ENCODE measurements around the gene FHIP1B. TPM values are rescaled to one million over a fixed set of nuclear protein-coding genes. Genes with fewer than 3 reads are reported as not detected.

FHIP1B gene
- total RNA-seq, 1 experiment from 2014 or later: 32.1 TPM

DNA sequence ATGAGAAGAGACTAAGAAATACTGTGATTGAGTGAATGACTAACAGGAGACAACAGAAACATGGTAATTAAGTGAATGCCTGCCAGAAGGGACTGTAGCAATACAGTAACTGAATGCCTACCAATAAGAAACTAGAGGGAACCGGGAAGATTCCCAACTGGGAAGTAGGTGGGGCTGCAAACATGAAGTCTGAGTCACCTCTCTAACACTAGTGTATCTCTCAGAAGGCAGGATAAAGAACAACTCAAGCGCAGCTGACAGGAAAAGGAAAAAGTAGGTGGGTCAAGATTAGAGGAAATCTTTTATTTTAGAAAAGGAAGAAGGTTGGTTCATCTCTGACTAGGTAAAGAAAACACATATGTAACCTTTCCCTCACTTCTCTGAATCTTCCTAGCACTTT, 15.1 kb downstream of the FHIP1B start:
- Histone ChIP-seq H3K4me2 (ENCODE audit: low read length) (no peak overlapping the region), H2AFZ (ENCODE audit: low read depth, low read length, poor library complexity, severe bottlenecking) (no peak overlapping the region), H3K79me2 (ENCODE audit: insufficient read depth, low read length) (no peaks in the 10 kb centered on the region), H3K9me2 (ENCODE audit: insufficient read depth) (no peaks in the 10 kb centered on the region), H4K20me1 (ENCODE audit: insufficient read depth) (no peaks in the 10 kb centered on the region), H3K27ac (ENCODE audit: low read depth, low read length) (no peak overlapping the region), H3K27me3 (ENCODE audit: insufficient read depth, low read length) (no peaks in the 10 kb centered on the region), H3K9ac (ENCODE audit: low read length) (no peak overlapping the region), H3K4me1 (ENCODE audit: control insufficient read depth in 1 of 2, insufficient read depth in 2 of 2, low read length in 2 of 2) (peaks cover 0 to 7% of the 10 kb centered on the region in 2 experiments; a peak in 1 of 4 replicates), H3K36me3 (ENCODE audit: control insufficient read depth in 1 of 2, insufficient read depth in 2 of 2, low read length in 2 of 2) (peaks cover 13 to 26% of the 10 kb centered on the region in 2 experiments; a peak in 3 of 4 replicates), H3K9me3 (ENCODE audit: control insufficient read depth in 1 of 2, insufficient read depth in 1 of 2, low read depth in 1 of 2, low read length in 2 of 2) (no peaks in the 10 kb centered on the region), H3K4me3 (replicated peaks in 1 of 2; ENCODE audit: low read depth in 1 of 2, low read length in 2 of 2) (no peak overlapping the region)
- POLR2A ChIA-PET: no interaction called here
- TF ChIP-seq ZNF274 (IDR thresholded peaks at IDR 0.05; ENCODE audit: low read depth, low read length) (no peak), POLR2AphosphoS5 (IDR thresholded peaks at IDR 0.05; ENCODE audit: low read depth, low read length) (no peak), CBX3 (IDR thresholded peaks at IDR 0.05; ENCODE audit: low read depth) (no peak), EZH2 (IDR thresholded peaks at IDR 0.05) (no peak), TCF7L2 (IDR thresholded peaks at IDR 0.05; ENCODE audit: borderline replicate concordance, extremely low read depth, insufficient read depth, insufficient read length) (no peak), EZH2phosphoT487 (IDR thresholded peaks at IDR 0.05; ENCODE audit: borderline replicate concordance) (no peak), SRF (IDR thresholded peaks at IDR 0.05; ENCODE audit: low read depth) (no peak), FOSL1 (IDR thresholded peaks at IDR 0.05; ENCODE audit: low read depth) (no peak), POLR2A (IDR thresholded peaks at IDR 0.05; ENCODE audit: borderline replicate concordance, extremely low read depth, insufficient read depth, insufficient read length) (no peak), JUND (IDR thresholded peaks at IDR 0.05) (no peak), EGR1 (IDR thresholded peaks at IDR 0.05; ENCODE audit: low read depth) (no peak), SP1 (IDR thresholded peaks at IDR 0.05; ENCODE audit: low read depth) (no peak)
- TF ChIP-seq, protein P1, sequence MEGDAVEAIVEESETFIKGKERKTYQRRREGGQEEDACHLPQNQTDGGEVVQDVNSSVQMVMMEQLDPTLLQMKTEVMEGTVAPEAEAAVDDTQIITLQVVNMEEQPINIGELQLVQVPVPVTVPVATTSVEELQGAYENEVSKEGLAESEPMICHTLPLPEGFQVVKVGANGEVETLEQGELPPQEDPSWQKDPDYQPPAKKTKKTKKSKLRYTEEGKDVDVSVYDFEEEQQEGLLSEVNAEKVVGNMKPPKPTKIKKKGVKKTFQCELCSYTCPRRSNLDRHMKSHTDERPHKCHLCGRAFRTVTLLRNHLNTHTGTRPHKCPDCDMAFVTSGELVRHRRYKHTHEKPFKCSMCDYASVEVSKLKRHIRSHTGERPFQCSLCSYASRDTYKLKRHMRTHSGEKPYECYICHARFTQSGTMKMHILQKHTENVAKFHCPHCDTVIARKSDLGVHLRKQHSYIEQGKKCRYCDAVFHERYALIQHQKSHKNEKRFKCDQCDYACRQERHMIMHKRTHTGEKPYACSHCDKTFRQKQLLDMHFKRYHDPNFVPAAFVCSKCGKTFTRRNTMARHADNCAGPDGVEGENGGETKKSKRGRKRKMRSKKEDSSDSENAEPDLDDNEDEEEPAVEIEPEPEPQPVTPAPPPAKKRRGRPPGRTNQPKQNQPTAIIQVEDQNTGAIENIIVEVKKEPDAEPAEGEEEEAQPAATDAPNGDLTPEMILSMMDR (IDR thresholded peaks at IDR 0.05 in 2 of 3, conservative IDR thresholded peaks at IDR 0.05 in 1 of 3; ENCODE audit: borderline replicate concordance in 1 of 3, insufficient read depth in 1 of 3, low read depth in 2 of 3, low read length in 2 of 3): no peak
- TF ChIP-seq, protein P2, sequence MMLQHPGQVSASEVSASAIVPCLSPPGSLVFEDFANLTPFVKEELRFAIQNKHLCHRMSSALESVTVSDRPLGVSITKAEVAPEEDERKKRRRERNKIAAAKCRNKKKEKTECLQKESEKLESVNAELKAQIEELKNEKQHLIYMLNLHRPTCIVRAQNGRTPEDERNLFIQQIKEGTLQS (IDR thresholded peaks at IDR 0.05): no peak
- TF ChIP-seq, protein P3, sequence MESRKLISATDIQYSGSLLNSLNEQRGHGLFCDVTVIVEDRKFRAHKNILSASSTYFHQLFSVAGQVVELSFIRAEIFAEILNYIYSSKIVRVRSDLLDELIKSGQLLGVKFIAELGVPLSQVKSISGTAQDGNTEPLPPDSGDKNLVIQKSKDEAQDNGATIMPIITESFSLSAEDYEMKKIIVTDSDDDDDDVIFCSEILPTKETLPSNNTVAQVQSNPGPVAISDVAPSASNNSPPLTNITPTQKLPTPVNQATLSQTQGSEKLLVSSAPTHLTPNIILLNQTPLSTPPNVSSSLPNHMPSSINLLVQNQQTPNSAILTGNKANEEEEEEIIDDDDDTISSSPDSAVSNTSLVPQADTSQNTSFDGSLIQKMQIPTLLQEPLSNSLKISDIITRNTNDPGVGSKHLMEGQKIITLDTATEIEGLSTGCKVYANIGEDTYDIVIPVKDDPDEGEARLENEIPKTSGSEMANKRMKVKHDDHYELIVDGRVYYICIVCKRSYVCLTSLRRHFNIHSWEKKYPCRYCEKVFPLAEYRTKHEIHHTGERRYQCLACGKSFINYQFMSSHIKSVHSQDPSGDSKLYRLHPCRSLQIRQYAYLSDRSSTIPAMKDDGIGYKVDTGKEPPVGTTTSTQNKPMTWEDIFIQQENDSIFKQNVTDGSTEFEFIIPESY (IDR thresholded peaks at IDR 0.05; ENCODE audit: extremely low read depth, insufficient replicate concordance, low read length): no peak
- TF ChIP-seq, protein P4, sequence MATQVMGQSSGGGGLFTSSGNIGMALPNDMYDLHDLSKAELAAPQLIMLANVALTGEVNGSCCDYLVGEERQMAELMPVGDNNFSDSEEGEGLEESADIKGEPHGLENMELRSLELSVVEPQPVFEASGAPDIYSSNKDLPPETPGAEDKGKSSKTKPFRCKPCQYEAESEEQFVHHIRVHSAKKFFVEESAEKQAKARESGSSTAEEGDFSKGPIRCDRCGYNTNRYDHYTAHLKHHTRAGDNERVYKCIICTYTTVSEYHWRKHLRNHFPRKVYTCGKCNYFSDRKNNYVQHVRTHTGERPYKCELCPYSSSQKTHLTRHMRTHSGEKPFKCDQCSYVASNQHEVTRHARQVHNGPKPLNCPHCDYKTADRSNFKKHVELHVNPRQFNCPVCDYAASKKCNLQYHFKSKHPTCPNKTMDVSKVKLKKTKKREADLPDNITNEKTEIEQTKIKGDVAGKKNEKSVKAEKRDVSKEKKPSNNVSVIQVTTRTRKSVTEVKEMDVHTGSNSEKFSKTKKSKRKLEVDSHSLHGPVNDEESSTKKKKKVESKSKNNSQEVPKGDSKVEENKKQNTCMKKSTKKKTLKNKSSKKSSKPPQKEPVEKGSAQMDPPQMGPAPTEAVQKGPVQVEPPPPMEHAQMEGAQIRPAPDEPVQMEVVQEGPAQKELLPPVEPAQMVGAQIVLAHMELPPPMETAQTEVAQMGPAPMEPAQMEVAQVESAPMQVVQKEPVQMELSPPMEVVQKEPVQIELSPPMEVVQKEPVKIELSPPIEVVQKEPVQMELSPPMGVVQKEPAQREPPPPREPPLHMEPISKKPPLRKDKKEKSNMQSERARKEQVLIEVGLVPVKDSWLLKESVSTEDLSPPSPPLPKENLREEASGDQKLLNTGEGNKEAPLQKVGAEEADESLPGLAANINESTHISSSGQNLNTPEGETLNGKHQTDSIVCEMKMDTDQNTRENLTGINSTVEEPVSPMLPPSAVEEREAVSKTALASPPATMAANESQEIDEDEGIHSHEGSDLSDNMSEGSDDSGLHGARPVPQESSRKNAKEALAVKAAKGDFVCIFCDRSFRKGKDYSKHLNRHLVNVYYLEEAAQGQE (IDR thresholded peaks at IDR 0.05; ENCODE audit: low read depth): no peak
- no peak for DNase-seq (ENCODE audit: low read depth, low spot score)
- no TSS peak for BruUV-seq (replicated peaks)
- ATAC-seq: peak; percentile 40; the same call in 1 of the 2 replicates
- RAD21 ChIA-PET (ENCODE audit: low non-redundant PET in 1 of 2, low total read pairs in 2 of 2, uncharacterized antibody in 2 of 2, unreplicated experiment in 2 of 2): no interaction called here
- intact Hi-C loops (cut with micrococcal nuclease): no loop called here
- CTCF ChIA-PET: no interaction called here

All from HCT116 (cell line).